Left ventricle myocardium inferior (tissue), 1 donor: ENCODE data around the gene TTLL3. TPM values are rescaled to one million over a fixed set of nuclear protein-coding genes. Genes with fewer than 3 reads are reported as not detected.

Source experiments
- DNase-seq: peaks from one replicate; pipeline ENCODE4 v3.0.0-alpha.2; 2020
- H3K27ac ChIP-seq: fragments of 200-600 bp; replicated peaks from 2 replicates; pipeline ENCODE4 v1.8.0; 2021
- H3K27me3 ChIP-seq: fragments of 200-600 bp; 2 replicates; pipeline ENCODE4 v1.8.0; 2021; ENCODE audit warnings: low read depth
- H3K36me3 ChIP-seq: fragments of 200-600 bp; 2 replicates; pipeline ENCODE4 v1.8.0; 2021
- H3K4me1 ChIP-seq: fragments of 200-600 bp; 2 replicates; pipeline ENCODE4 v1.8.0; 2021
- H3K4me3 ChIP-seq: fragments of 200-600 bp; 2 replicates; pipeline ENCODE4 v1.8.0; 2021; ENCODE audit warnings: mild to moderate bottlenecking, moderate library complexity
- H3K9me3 ChIP-seq: fragments of 200-600 bp; replicated peaks from 2 replicates; pipeline ENCODE4 v1.8.0; 2021
- CTCF ChIP-seq: fragments of 200-600 bp; IDR thresholded peaks from 2 replicates; pipeline ENCODE4 v1.8.0; 2021; ENCODE audit warnings: antibody characterized with exemption, mild to moderate bottlenecking, borderline replicate concordance
- intact Hi-C: fragments of 100-400 bp; cut with micrococcal nuclease; formaldehyde crosslinking; loops from one replicate; pipeline ENCODE4 v1.11.0; 2022
- total RNA-seq: library from RNA; stranded (reverse); fragmentation: NEBNext Ultra II Directional; extraction: Animal tissue kit (Norgen Biotek cat#: 25700); gene quantifications from one replicate; pipeline ENCODE4 v1.2.1, GENCODE V29; 2021
- donor health status: DM: no; HTN: yes; CAD: no; lungs with severe emphysema.

The TTLL3 gene
- total RNA-seq, 1 donor from 2014 or later = 10.2 TPM

GRCh38 chr3:9815986-9816385 lies 5.9 kb downstream of the TTLL3 start:
- H3K4me3 ChIP-seq = no peak overlapping the region
- H3K4me1 ChIP-seq = peaks cover 2% of the 10 kb centered on the region
- TF ChIP-seq CTCF = no peak
- H3K9me3 ChIP-seq = no peaks in the 10 kb centered on the region
- no peak for DNase-seq
- H3K27ac ChIP-seq = no peak overlapping the region
- intact Hi-C loops = no loop called here
- peaks cover 17% of the 10 kb centered on the region for H3K36me3 ChIP-seq
- H3K27me3 ChIP-seq = no peaks in the 10 kb centered on the region

- H3K27me3 ChIP-seq = no peaks in the 10 kb centered on the region
- intact Hi-C loops = no loop called here
- TF ChIP-seq CTCF = no peak
- H3K9me3 ChIP-seq = no peaks in the 10 kb centered on the region
- H3K27ac ChIP-seq = no peak overlapping the region
- H3K4me3 ChIP-seq = no peak overlapping the region
- no peak for DNase-seq
- peaks cover 17% of the 10 kb centered on the region for H3K36me3 ChIP-seq
- no peaks in the 10 kb centered on the region for H3K4me1 ChIP-seq
Observed at GRCh38 chr3:9817436-9817835, 7.4 kb downstream of the TTLL3 start.

GRCh38 chr3:9818666-9819335 lies 8.7 kb downstream of the TTLL3 start:
- no peak for TF ChIP-seq CTCF
- Histone ChIP-seq H3K27me3 (no peaks in the 10 kb centered on the region), H3K36me3 (peaks cover 9% of the 10 kb centered on the region), H3K27ac (no peak overlapping the region), H3K4me1 (no peaks in the 10 kb centered on the region), H3K4me3 (no peak overlapping the region), H3K9me3 (no peaks in the 10 kb centered on the region)
- intact Hi-C loops = no loop called here
- DNase-seq = no peak

- no peak for DNase-seq
- intact Hi-C loops = no loop called here
- Histone ChIP-seq H3K36me3 (peaks cover 8% of the 10 kb centered on the region), H3K4me1 (no peaks in the 10 kb centered on the region), H3K9me3 (no peaks in the 10 kb centered on the region), H3K27me3 (no peaks in the 10 kb centered on the region), H3K27ac (no peak overlapping the region), H3K4me3 (no peak overlapping the region)
- TF ChIP-seq CTCF = no peak
Observed at GRCh38 chr3:9820543-9820942, 10.5 kb downstream of the TTLL3 start.

GRCh38 chr3:9820946-9821345 lies 10.9 kb downstream of the TTLL3 start:
- TF ChIP-seq CTCF = peak; percentile 18
- intact Hi-C loops = no loop called here

More at GRCh38 chr3:9820946-9821345, 10.9 kb downstream of the TTLL3 start:
- no peaks in the 10 kb centered on the region for H3K4me1 ChIP-seq
- H3K4me3 ChIP-seq = no peak overlapping the region
- H3K9me3 ChIP-seq = no peaks in the 10 kb centered on the region
- H3K36me3 ChIP-seq = peaks cover 8% of the 10 kb centered on the region
- no peaks in the 10 kb centered on the region for H3K27me3 ChIP-seq
- no peak for DNase-seq
- no peak overlapping the region for H3K27ac ChIP-seq
